HG02885 (cell line): ENCODE results near the gene PSMA5.
"Not testable (repeated sequence)": the region's sequence is repeated elsewhere in the genome, so short reads cannot be mapped to it uniquely, and the experiment has no call there.

ENCODE experiments used
- ATAC-seq: cut with Tn5 transposase; IDR thresholded peaks from one replicate; pipeline ENCODE4 v1.9.1; 2021; ENCODE audit warnings: mild to moderate bottlenecking; ENCODE audit not compliant: unreplicated experiment, poor library complexity

The PSMA5 gene

DNA sequence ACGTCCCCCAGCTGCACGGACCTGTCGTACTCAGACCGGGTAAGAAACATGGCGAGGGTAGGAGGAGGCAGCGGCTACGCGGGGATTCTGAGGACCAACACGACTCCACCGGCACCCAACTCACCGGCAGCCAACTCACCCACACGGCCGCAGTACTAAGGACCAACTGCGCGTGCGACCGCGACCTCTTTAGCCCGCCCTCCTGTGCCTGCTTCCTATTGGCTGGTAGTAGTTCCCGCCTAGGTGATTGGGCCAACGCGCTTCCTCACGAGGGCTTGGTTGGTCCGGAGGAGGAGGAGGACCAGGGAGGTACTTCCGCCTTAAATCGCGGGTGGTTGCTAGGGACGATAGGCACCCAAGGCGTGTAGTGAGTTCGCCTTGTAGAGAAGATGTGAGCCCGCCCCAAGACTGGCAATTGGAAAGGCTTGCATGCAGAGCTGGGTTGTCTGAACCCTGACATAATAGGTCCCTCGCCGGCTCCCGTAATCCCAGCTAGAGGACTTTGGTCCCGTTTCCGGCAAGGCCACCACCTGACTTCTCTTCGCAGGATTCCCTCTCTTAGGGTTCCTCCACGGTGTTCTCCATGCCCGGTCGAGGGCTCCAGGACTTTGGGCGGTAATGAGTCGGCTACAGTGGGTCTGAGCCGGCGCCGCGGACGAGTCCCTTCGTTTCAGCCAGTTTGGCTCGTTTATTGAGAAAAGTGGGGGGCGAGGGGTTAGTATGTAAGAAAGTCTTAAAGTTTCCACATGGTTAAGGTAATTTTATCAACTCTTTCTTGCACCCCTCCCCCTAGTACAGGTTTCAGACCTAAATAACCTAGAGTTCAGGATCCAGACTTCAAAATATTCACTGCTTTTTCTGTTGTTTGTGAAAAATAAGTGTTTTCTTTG is at the start of gene PSMA5:
PSMA5 (minus strand) TSS at position 168 of the 890 bp plus-strand sequence; CDS start at position 50, 118 bp downstream.
- ATAC-seq: peak; percentile 97

DNA sequence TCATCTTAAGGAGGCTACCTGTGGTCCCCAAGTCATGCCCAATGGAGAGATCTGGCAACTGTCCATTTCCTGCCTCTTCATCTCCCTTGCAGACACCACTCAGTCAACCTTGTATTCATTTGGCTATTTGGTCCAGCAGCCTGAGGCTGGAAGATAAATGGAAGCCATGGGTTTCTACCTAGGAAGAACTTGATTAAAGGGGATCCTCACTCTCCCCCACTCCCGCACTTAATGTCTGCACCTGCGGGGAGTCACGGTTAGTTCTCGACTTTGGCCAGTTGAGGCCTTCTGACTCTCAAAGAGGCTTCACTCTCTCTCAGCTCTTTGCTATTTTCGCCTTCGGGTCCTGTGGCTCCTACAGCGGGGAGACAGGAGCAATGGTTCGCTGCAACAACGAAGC is 49.0 kb upstream of the PSMA5 start:
- ATAC-seq: no peak

DNA sequence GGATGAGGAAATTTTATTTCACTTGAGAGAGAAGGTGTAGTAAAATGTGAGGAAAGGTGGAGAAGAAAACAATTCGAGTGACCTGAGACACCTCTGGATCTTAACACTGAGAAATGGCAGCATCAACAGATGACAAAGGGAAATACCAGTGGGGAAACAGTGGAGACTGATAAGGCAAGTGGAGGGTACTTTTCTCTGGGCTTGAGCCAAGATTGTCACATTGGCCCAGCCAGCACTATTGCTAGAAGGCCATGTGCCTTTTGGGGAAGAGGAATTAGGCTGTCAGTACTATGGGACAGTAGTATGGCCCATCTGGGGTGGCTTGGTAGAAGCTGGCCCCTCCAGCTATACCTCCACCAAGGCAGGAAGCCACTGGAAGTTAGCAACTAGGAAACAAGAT is 48.4 kb upstream of the PSMA5 start:
- no peak for ATAC-seq

DNA sequence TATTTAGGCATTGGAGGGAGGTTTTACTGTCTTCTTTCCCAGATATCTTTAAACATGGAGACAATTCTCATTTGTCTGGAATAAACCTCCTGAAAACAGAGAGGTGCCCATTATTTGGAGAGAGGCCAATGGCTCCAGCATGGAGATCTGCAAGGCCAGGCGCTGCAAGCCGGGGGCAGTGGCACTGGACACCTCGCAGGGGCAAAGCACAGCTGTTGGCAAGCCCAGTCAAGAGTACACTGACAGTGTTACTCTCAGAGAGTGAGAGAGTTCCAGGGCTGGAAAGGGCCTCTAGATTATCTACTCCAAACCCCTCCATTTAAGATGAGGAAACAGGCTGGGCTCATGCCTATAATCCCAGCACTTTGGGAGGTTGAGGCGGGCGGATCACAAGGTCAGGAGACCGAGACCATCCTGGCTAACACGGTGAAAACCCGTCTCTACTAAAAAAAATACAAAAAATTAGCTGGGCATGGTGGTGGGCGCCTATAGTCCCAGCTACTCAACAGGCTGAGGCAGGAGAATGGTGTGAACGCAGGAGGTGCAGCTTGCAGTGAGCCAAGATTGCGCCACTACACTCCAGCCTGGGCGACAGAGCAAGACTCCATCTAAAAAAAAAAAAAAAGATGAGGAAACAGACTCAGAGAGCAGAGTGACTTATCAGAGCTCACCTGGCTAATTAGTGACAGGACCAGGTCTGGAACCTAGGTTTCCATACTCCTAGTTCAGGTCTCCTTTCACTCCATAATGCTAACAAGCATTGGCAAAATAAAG is 47.2 kb upstream of the PSMA5 start:
- ATAC-seq: not testable (repeated sequence)

DNA sequence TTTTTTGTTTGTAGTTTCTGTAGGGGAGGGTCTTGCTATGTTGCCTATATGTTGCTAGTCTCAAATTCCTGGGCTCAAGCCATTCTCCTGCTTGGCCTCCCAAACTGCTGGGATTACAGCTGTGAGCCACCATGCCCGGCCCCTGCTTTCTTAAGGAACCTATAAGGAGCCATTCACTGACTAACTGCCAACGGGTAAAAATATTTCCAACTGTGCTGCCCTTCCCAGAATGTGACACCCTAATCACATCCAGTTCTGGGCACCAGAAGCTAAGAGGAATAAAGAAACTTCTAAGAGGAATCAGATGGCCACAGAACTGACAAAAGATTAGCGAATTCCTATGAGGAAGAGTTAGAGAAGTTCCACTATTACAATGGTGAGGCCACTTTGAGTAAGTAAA is 46.5 kb upstream of the PSMA5 start:
- ATAC-seq: no peak

DNA sequence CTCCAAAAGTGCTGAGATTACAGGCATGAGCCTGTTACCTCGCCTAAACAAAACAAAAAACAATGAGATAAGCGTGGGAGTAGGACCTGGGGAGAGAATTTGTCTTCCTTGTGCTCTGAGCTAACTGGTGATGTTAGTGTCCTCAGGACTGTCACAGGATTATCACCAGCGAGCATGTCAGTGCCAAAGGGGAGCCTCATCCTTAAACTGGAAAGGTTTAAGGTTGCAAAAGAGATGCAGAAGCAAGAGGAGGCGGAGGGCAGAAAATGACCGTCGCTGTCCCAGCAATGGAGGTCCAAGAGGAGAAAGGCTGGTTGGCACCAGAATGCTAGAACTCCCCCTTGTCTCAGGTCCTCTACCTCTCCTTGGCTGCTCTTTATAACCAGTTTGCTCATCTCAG is 44.0 kb upstream of the PSMA5 start:
- ATAC-seq: no peak

DNA sequence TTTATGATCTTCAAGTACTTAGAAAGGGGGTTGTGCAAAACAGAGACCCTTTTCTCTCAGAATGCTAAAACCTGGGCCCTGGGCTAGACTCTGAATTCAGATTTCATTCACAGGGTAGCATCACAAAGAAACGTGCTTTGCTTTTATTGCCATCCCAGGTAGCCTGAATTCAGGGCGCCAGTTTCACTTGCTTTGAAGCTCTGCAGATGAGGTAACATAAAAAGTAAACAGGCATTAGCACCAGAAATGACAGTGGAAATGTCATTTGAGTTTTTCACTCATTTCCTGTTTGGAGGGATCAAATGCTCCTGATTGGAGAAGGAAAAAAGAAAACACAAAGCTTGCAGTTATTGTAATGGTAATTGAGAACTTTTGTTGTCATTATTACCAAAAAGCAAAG is 42.7 kb upstream of the PSMA5 start:
- no peak for ATAC-seq

DNA sequence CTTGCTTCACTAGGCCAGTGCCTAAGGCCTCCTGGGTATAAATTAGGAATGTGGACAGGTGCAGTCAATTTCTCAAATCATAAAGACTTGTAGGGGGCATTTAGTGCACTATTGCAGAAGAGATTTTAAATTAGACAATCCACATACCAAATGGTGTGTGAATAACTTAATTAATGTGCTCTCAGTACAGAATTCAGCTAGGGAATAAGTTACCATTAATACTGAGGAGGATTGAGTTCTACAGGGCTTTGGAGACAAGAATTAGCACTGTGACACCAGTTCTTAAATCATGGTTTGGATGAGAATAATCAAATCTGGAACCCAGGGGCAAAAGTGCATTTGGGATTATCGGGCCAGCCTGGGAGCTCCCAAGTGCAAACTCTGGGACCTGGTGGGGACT is 41.8 kb upstream of the PSMA5 start:
- ATAC-seq: no peak

DNA sequence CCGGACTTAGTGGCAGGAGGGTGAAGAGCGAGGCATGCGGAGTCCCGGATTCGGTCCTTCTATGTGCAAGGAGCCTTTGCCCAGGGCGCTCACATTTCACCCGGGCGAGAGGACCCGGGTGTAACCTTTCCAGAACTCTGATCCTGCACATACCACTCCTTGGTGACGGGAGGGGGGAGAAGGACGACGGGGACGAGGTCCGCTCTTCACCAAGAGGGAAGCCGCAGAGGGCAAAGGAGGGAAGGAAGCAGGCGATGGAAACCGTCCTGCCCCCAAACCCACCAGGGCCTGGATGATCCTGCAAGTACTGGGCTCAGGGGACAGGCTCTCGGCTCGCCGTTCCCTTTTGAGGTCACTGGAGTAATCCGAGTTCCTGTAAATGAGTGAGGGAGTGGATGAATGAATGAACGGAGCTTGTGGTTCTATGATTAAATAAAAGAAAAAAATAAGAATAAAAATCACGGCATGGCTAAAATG is 41.1 kb upstream of the PSMA5 start:
- ATAC-seq: no peak

DNA sequence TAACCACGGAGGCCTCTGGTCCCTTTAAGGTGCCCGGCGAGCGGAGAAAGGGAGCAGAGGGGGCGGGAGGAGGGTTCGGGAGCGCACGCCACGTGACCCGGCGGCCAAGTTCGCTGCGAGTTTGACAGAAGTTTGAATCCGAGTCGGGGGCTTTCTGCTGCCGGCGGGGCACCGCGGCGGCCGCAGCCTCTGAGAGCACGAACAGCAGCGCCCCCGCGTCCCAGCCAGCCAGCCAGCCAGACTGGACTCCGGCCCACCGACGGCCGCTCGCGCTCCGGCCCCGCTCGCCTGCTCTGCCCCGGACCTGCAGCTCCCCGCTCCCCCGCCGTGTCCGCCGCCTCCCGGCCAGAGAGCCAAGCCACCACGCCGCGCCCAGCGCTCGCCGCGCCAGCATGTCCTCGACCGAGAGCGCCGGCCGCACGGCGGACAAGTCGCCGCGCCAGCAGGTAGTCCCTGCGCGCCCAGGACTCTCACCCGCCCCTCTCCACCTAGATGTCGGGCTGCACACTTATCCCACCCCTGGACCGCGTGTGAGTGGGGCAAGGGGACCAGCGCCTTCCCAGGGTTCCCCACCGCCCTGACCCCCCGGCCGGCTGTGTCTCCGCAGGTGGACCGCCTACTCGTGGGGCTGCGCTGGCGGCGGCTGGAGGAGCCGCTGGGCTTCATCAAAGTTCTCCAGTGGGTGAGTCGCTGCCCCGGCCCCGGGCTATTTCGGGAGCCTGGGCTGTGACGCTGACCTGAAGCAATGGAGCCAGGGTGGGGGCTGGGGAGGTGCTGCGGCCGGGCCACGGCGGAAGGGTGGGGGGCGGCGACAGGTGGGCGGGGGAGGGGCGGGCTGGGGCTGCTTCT is 40.4 kb upstream of the PSMA5 start, which contains the start of gene SYPL2:
SYPL2 (plus strand) TSS at position 95 of the 849 bp plus-strand sequence; CDS start at position 393, 298 bp downstream.
- no peak for ATAC-seq

DNA sequence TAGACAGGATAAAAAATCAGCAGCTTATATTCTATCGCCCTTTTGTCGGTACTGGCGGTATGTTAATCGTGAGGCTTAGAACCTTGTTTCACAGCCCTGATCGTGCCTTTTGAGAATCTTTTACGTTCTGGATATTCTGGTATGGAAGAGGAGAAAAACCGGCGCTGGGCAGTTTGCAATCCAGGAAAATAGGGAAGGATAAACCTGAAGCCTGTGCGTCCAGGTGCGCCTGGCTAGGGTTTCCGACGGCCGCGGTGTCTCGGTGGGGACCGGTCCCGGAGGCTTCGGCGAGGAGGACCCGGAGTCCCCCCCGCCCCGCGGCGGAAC is 39.8 kb upstream of the PSMA5 start:
- ATAC-seq: no peak

DNA sequence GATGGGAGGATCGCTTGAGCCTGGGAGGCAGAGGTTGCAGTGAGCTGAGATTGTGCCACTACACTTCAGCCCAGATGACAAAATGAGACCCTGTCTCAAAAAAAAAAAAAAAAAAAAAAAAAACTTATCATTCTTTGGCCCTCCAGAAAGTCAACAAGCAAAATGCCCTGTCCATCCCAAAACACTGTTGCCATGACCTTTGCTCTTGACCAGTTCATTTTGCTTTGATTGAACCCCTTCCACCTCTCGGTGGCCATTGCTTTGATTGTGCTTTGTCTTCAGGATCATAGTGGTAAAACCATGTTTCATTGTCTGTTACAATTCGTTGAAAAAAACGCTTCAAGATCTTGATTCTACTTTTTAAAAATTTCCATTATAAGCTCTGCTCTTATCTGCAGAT is 31.6 kb upstream of the PSMA5 start:
- ATAC-seq: no peak

DNA sequence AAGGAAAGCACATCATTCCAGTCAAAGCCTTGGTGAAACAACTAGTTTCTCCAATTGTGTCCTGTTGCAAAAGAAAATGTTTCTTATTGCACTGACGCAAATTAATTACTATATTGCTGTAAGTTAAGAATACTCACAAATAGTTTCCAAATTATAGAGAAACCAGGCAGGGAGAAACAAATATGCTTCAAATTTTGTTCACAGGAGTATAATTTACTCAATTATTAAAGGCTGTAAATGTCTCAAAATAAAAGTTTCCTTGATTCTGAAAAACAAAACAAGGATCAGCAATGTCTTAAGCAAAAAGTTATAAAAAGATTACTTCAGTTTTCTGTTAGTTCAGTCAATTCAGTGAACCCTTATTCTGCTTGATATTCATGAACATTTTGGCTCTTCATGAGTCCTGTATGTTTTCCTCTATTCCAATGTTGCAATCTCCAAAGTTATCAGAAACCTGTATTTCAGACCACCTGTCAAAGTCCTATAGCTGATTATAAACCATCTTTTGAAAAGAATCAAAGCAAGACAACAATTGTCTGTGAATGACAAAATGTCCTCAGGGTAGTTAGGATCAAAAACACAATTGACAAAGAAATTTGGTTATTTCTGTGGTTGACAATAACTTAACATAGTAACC is 28.4 kb upstream of the PSMA5 start:
- no peak for ATAC-seq

DNA sequence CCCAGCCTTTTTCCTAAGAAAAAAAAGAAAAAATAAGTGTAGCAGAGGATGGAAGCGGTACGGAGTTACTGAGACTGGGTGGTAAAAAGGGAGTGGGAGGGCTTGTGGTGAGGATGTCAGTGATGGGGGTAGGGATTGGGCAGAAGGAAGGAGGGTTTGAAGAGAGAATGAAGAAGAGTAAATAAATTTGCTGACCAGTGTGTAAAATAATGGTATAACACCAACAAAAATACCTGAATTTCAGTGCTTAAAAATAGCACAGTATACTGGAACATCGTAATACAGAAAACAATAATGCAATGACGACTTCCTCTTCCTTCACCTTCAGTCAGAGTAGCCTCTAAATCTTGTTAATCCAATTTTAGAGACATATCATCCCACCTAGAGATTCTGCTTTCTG is 21.3 kb upstream of the PSMA5 start:
- ATAC-seq: no peak

DNA sequence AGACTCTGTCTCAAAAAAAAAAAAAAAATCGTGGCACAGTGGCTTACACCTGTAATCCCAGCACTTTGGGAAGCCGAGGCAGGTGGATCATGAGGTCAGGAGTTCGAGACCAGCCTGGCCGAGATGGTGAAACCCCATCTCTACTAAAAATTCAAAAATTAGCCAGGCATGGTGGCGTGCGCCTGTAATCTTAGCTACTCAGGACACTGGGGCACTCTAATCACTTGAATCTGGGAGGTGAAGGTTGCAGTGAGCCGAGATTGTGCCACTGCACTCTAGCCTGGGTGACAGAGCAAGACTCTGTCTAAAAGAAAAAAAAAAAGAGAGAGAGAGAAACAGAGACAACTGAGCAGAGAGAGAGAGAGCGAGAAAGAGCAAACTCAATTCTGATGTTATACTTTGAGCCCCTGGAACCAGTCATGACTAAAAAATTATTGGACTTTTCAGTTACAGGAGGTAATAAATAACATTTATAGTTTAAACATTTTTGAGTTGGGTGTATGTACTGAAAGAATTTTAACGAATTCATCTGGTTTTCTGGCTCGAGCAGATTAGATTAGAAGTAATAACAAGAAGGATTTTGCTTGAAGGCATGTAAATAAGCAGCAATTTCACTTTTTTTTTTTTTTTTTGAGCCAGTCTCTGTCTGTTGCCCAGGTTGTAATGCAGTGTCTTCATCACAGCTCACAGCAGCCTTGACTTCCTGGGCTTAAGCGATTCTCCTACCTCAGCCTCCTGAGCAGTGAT is 19.9 kb upstream of the PSMA5 start:
- not testable (repeated sequence) for ATAC-seq

DNA sequence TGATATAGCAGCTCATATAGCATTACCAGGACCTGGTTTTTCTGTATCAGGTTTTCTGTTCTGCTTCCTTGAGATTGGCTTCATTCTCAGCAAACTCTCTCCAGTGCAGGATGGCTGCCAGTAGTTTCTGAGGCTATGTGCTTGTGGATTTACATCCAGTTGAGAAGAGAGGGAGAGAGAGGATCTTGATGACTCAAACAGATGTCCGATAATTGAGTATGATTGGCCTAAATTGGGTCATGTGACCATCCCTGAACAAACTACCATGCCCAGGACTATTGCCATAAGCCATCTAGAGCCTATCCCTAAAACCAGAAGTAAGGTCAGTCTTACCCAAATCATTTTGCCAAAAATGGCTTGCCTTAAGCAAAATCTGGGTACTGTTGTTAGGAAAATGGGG is 18.1 kb upstream of the PSMA5 start:
- ATAC-seq: no peak

DNA sequence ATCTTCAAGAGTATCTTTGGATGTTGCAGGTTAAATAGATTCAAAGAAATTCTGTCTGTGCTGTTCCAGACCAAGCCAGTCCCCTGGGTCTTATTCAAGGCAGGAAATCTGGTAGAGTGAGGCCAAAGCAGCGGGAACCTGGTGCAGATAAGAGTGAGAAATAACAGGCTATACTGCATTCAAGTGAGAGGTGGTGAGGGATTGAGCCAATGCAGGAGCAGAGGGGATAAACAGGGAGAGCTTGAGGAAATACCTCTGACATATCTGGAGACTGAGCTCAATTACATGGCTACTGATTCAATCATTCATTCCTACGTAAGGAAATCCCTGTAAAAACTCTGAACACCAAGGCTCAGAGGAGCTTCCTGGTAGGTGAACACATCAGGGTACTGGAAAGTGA is 17.2 kb upstream of the PSMA5 start:
- no peak for ATAC-seq

DNA sequence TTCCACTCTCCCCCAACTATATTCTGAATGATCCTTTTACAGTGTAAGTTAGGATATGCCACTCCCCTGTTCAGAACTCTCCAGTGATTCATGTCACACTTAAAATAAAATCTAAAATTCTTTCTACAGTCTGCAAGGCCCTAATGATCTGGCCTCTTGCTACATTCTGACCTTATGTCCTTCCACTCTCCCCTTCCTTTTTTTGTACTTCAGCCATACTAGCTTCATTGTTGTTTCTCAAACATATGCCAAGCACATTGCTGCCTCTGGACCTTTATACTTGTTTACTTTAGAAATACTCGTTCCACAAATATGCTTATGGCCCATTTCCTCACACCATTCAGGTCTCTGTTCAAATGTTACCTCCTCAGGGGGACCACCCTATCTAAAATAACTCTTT is 14.8 kb upstream of the PSMA5 start:
- ATAC-seq: no peak

DNA sequence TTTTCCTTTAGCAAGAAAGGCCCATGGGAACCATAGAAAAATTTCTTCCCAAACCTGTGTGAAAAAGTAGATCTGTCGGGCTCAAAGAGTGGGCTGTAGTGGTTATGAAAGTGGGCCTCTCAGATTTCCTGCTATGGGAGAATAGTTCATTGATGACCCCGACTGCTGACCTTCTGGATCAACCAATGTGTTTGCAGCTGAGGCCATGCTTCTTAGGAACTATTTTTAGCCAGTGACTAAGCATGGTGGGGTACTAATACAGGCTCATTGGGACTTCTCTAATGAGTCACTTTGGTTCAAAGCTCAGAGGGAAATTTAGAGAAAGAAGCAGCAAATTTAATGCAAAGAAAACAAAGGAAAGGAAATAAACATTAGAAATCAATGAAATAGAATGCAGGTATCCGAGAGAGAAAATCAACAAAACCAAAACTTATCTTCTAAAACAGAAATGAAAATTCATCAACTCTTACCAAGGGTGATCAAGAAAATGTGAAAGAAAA is 12.6 kb upstream of the PSMA5 start:
- no peak for ATAC-seq
